PC-9 (cell line): Measurements from ENCODE around the gene CHPT1. TPM values are rescaled to one million over a fixed set of nuclear protein-coding genes. Genes with fewer than 3 reads are reported as not detected.
"Not testable (repeated sequence)": the region's sequence is repeated elsewhere in the genome, so short reads cannot be mapped to it uniquely, and the experiment has no call there.

Experiments used
- BruUV-seq: library from RNA; stranded (reverse); fragments of 400-500 nt; replicated peaks from 2 replicates; lab custom pipeline; 2021; lab: Mats Ljungman, UMichigan
- CTCF ChIA-PET: fragments of 300-600 bp; sonication (Branson Sonifier 250); formaldehyde crosslinking; loops from one replicate; lab custom pipeline; 2022; ENCODE audit warnings: antibody characterized with exemption; lab: Charles Lee
- POLR2A ChIA-PET: fragments of 300-600 bp; sonication (Branson Sonifier 250); formaldehyde crosslinking; loops from one replicate; lab custom pipeline; 2022; ENCODE audit warnings: antibody characterized with exemption; ENCODE audit not compliant: unreplicated experiment; lab: Charles Lee
- DNase-seq, 2 experiments: peaks; one replicate each; pipeline versions ENCODE4 v3.0.0 to v3.0.0-alpha.2; 2015 to 2022; ENCODE audit warnings: mixed read lengths in 1 of 2
- H2AFZ ChIP-seq: fragments of 200-600 bp; sonication (generic); 2 replicates; pipeline ENCODE4 v1.8.1; 2017; ENCODE audit warnings: antibody characterized with exemption
- H3F3A ChIP-seq: fragments of 200-600 bp; sonication (generic); 2 replicates; pipeline ENCODE4 v1.8.1; 2017; ENCODE audit warnings: antibody characterized with exemption, mild to moderate bottlenecking, low read depth; ENCODE audit not compliant: insufficient read depth
- H3K27ac ChIP-seq: fragments of 200-600 bp; sonication (generic); 2 replicates; pipeline ENCODE4 v1.6.1; 2016; ENCODE audit warnings: mixed run types
- H3K27me3 ChIP-seq: fragments of 200-600 bp; sonication (generic); 2 replicates; pipeline ENCODE4 v1.6.1; 2016; ENCODE audit warnings: low read depth, mixed run types; ENCODE audit not compliant: insufficient read depth
- H3K36me3 ChIP-seq: fragments of 200-600 bp; sonication (generic); 2 replicates; pipeline ENCODE4 v1.6.1; 2016; ENCODE audit warnings: low read depth, mixed run types
- H3K4me1 ChIP-seq: fragments of 200-600 bp; sonication (generic); replicated peaks from 2 replicates; pipeline ENCODE4 v1.6.1; 2016; ENCODE audit warnings: mixed run types; ENCODE audit not compliant: insufficient read depth
- H3K4me2 ChIP-seq: fragments of 200-600 bp; sonication (generic); 2 replicates; pipeline ENCODE4 v1.6.1; 2017; ENCODE audit warnings: mixed run types
- H3K4me3 ChIP-seq: fragments of 200-600 bp; sonication (generic); 2 replicates; pipeline ENCODE4 v1.6.1; 2016; ENCODE audit warnings: mixed run types
- H3K79me2 ChIP-seq: fragments of 200-600 bp; sonication (generic); 2 replicates; pipeline ENCODE4 v1.6.1; 2017; ENCODE audit warnings: low read depth, mixed run types
- H3K9me2 ChIP-seq: fragments of 200-600 bp; sonication (generic); 2 replicates; pipeline ENCODE4 v1.8.1; 2017; ENCODE audit warnings: mild to moderate bottlenecking; ENCODE audit not compliant: insufficient read depth
- H3K9me3 ChIP-seq: fragments of 200-600 bp; sonication (generic); 2 replicates; pipeline ENCODE4 v1.8.1; 2016; ENCODE audit warnings: low read depth; ENCODE audit not compliant: insufficient read depth
- H4K20me1 ChIP-seq: fragments of 200-600 bp; sonication (generic); 2 replicates; pipeline ENCODE4 v1.8.1; 2017; ENCODE audit not compliant: insufficient read depth
- CTCF ChIP-seq: fragments of 200-600 bp; sonication (generic); conservative IDR thresholded peaks from 2 replicates; pipeline ENCODE4 v1.6.1; 2017; ENCODE audit warnings: mixed run types, antibody characterized with exemption, mild to moderate bottlenecking, moderate library complexity
- EZH2 ChIP-seq: fragments of 200-600 bp; sonication (generic); IDR thresholded peaks from 2 replicates; pipeline ENCODE4 v1.8.0; 2017; ENCODE audit warnings: antibody characterized with exemption, low read depth
- intact Hi-C: fragments of 100-400 bp; cut with micrococcal nuclease; formaldehyde crosslinking; loops from one replicate; pipeline ENCODE4 v1.10.0; 2022; ENCODE audit not compliant: unreplicated experiment
- total RNA-seq: library from RNA; stranded (reverse); gene quantifications from 2 replicates; pipeline ENCODE4 v1.2.3, GENCODE V29; 2021

The CHPT1 gene
- total RNA-seq, 1 experiment from 2014 or later = 6.1 TPM

- no peak for DNase-seq
- Histone ChIP-seq H3K4me2 (no peak overlapping the region), H3K4me1 (no peaks in the 10 kb centered on the region), H3K27me3 (no peaks in the 10 kb centered on the region), H3K9me2 (no peaks in the 10 kb centered on the region), H3K9me3 (no peaks in the 10 kb centered on the region), H3K27ac (no peak overlapping the region), H4K20me1 (no peaks in the 10 kb centered on the region), H3K79me2 (no peaks in the 10 kb centered on the region), H2AFZ (no peak overlapping the region), H3F3A (no peaks in the 10 kb centered on the region), H3K36me3 (no peaks in the 10 kb centered on the region), H3K4me3 (no peak overlapping the region)
- intact Hi-C loops = no loop called here
- BruUV-seq = no TSS peak
- TF ChIP-seq EZH2 (no peak), CTCF (no peak)
- ChIA-PET CTCF (no interaction called here), POLR2A (no interaction called here)
Measured at GRCh38 chr12:101675555-101675954, 21.9 kb upstream of the CHPT1 start.

- H3K4me3 ChIP-seq, H3K27ac ChIP-seq, POLR2A ChIA-PET, H3K27me3 ChIP-seq, H3K4me2 ChIP-seq, intact Hi-C loops, H3K9me3 ChIP-seq, H3F3A ChIP-seq, H3K9me2 ChIP-seq, CTCF ChIA-PET, H3K36me3 ChIP-seq, DNase-seq, H4K20me1 ChIP-seq, H3K4me1 ChIP-seq, BruUV-seq, H2AFZ ChIP-seq, H3K79me2 ChIP-seq: not testable (repeated sequence)
Measured at GRCh38 chr12:101676497-101676896, 20.9 kb upstream of the CHPT1 start.

GRCh38 chr12:101678081-101678480, 19.4 kb upstream of the CHPT1 start:
- TF ChIP-seq EZH2 = no peak
- TF ChIP-seq CTCF = no peak
- no peaks in the 10 kb centered on the region for H4K20me1 ChIP-seq
- no TSS peak for BruUV-seq
- no peaks in the 10 kb centered on the region for H3K4me1 ChIP-seq
- no peak overlapping the region for H3K4me3 ChIP-seq
- no peaks in the 10 kb centered on the region for H3F3A ChIP-seq
- ChIA-PET POLR2A (no interaction called here), CTCF (no interaction called here)
- intact Hi-C loops = no loop called here
- no peak for DNase-seq
- no peak overlapping the region for H3K4me2 ChIP-seq
- no peaks in the 10 kb centered on the region for H3K79me2 ChIP-seq
- no peak overlapping the region for H3K27ac ChIP-seq
- no peaks in the 10 kb centered on the region for H3K9me2 ChIP-seq
- H3K9me3 ChIP-seq = no peaks in the 10 kb centered on the region
- H2AFZ ChIP-seq = no peak overlapping the region
- H3K36me3 ChIP-seq = no peaks in the 10 kb centered on the region
- no peaks in the 10 kb centered on the region for H3K27me3 ChIP-seq

GRCh38 chr12:101680240-101680639, 17.2 kb upstream of the CHPT1 start:
- BruUV-seq = no TSS peak
- Histone ChIP-seq H3K36me3 (no peaks in the 10 kb centered on the region), H2AFZ (no peak overlapping the region), H3K27me3 (no peaks in the 10 kb centered on the region), H3K79me2 (no peaks in the 10 kb centered on the region), H3K4me2 (no peak overlapping the region), H3K27ac (no peak overlapping the region), H3K9me2 (no peaks in the 10 kb centered on the region), H3K4me1 (no peaks in the 10 kb centered on the region), H3K4me3 (no peak overlapping the region), H3F3A (no peaks in the 10 kb centered on the region), H3K9me3 (no peaks in the 10 kb centered on the region), H4K20me1 (no peaks in the 10 kb centered on the region)
- DNase-seq = no peak
- no peak for TF ChIP-seq CTCF
- TF ChIP-seq EZH2 = no peak
- intact Hi-C loops = no loop called here
- POLR2A ChIA-PET = no interaction called here
- CTCF ChIA-PET = no interaction called here
